ENCODE measurements around the gene M1AP.

M1AP gene

GRCh38 chr2:74619651-74620297, 28.4 kb downstream of the M1AP start:
- H3K4me3 ChIP-seq (ENCODE audit: low read length) = no peak overlapping the region
- TF ChIP-seq CTCF (conservative IDR thresholded peaks at IDR 0.05; ENCODE audit: low read length) = no peak
- no peak for DNase-seq (ENCODE audit: low read depth)

- DNase-seq (ENCODE audit: low read depth) = no peak
- H3K4me3 ChIP-seq (ENCODE audit: low read length) = no peak overlapping the region
- no peak for TF ChIP-seq CTCF (conservative IDR thresholded peaks at IDR 0.05; ENCODE audit: low read length)
Measured at GRCh38 chr2:74618410-74619083, 29.6 kb downstream of the M1AP start.

- no peak for TF ChIP-seq CTCF (conservative IDR thresholded peaks at IDR 0.05; ENCODE audit: low read length)
Measured at GRCh38 chr2:74617122-74617521, 31.0 kb downstream of the M1AP start.

GRCh38 chr2:74606927-74607326, 41.2 kb downstream of the M1AP start:
- TF ChIP-seq CTCF (conservative IDR thresholded peaks at IDR 0.05; ENCODE audit: low read length) = no peak
- no peak overlapping the region for H3K4me3 ChIP-seq (ENCODE audit: low read length)
- no peak for DNase-seq (ENCODE audit: low read depth)

More at GRCh38 chr2:74617122-74617521, 31.0 kb downstream of the M1AP start:
- DNase-seq (ENCODE audit: low read depth) = no peak
- no peak overlapping the region for H3K4me3 ChIP-seq (ENCODE audit: low read length)

- no peak for DNase-seq (ENCODE audit: low read depth)
- no peak overlapping the region for H3K4me3 ChIP-seq (ENCODE audit: low read length)
- no peak for TF ChIP-seq CTCF (conservative IDR thresholded peaks at IDR 0.05; ENCODE audit: low read length)
Measured at GRCh38 chr2:74603282-74604000, 44.7 kb downstream of the M1AP start.

- no peak for TF ChIP-seq CTCF (conservative IDR thresholded peaks at IDR 0.05; ENCODE audit: low read length)
- DNase-seq (ENCODE audit: low read depth) = peak; percentile 77
- H3K4me3 ChIP-seq (ENCODE audit: low read length) = no peak overlapping the region
Measured at GRCh38 chr2:74602586-74603281, 45.4 kb downstream of the M1AP start.

All from AG10803 (cell line).